NB4 (cell line): ENCODE results near the gene CAMK2D.

Experiments
- CTCF ChIP-seq: IDR thresholded peaks from one replicate; pipeline ENCODE4 v1.5.1; 2012; ENCODE audit warnings: low read depth, low read length
- MAX ChIP-seq: IDR thresholded peaks from 2 replicates; pipeline ENCODE4 v1.6.1; 2011; ENCODE audit warnings: low read depth, low read length
- MYC ChIP-seq: IDR thresholded peaks from 2 replicates; pipeline ENCODE4 v1.6.1; 2011; ENCODE audit warnings: low read depth, low read length
- POLR2A ChIP-seq: IDR thresholded peaks from 2 replicates; pipeline ENCODE4 v1.6.1; 2011; ENCODE audit warnings: mild to moderate bottlenecking; ENCODE audit not compliant: insufficient read length; ENCODE audit errors: extremely low read depth

- TF ChIP-seq MYC: no peak
- TF ChIP-seq CTCF: no peak
- no peak for TF ChIP-seq POLR2A
- TF ChIP-seq MAX: no peak
Observed at GRCh38 chr4:113639326-113639725, 122.2 kb downstream of the CAMK2D start.
